Measurements from ENCODE around the gene CFAP90.

Gene CFAP90

GRCh38 chr5:7875151-7875550, 24.2 kb upstream of the CFAP90 start:
- no peak for DNase-seq (ENCODE audit: low read depth)
- TF ChIP-seq CTCF (conservative IDR thresholded peaks at IDR 0.05; ENCODE audit: low read length): no peak
- no peak overlapping the region for H3K4me3 ChIP-seq (ENCODE audit: low read length)

GRCh38 chr5:7874639-7875038, 23.7 kb upstream of the CFAP90 start:
- DNase-seq (ENCODE audit: low read depth): no peak
- no peak overlapping the region for H3K4me3 ChIP-seq (ENCODE audit: low read length)
- TF ChIP-seq CTCF (conservative IDR thresholded peaks at IDR 0.05; ENCODE audit: low read length): no peak

- TF ChIP-seq CTCF (conservative IDR thresholded peaks at IDR 0.05; ENCODE audit: low read length): no peak
- H3K4me3 ChIP-seq (ENCODE audit: low read length): no peak overlapping the region
- no peak for DNase-seq (ENCODE audit: low read depth)
Measured at GRCh38 chr5:7873216-7873615, 22.3 kb upstream of the CFAP90 start.

- DNase-seq (ENCODE audit: low read depth): no peak
- TF ChIP-seq CTCF (conservative IDR thresholded peaks at IDR 0.05; ENCODE audit: low read length): no peak
- H3K4me3 ChIP-seq (ENCODE audit: low read length): no peak overlapping the region
Measured at GRCh38 chr5:7872517-7873130, 21.7 kb upstream of the CFAP90 start.

- DNase-seq (ENCODE audit: low read depth): no peak
- H3K4me3 ChIP-seq (ENCODE audit: low read length): no peak overlapping the region
- no peak for TF ChIP-seq CTCF (conservative IDR thresholded peaks at IDR 0.05; ENCODE audit: low read length)
Measured at GRCh38 chr5:7871653-7872052, 20.7 kb upstream of the CFAP90 start.

- DNase-seq (ENCODE audit: low read depth): no peak
Measured at GRCh38 chr5:7869474-7870136, 18.7 kb upstream of the CFAP90 start.

More at GRCh38 chr5:7869474-7870136, 18.7 kb upstream of the CFAP90 start:
- TF ChIP-seq CTCF (conservative IDR thresholded peaks at IDR 0.05; ENCODE audit: low read length): no peak
- H3K4me3 ChIP-seq (ENCODE audit: low read length): peak overlapping the region; percentile 80

Data from AG10803 (cell line).